ENCODE results near the gene NELFE. TPM values are rescaled to one million over a fixed set of nuclear protein-coding genes. Genes with fewer than 3 reads are reported as not detected.
"Not testable (repeated sequence)": the region's sequence is repeated elsewhere in the genome, so short reads cannot be mapped to it uniquely, and the experiment has no call there.

The NELFE gene
- total RNA-seq, 4 donors from 2014 or later: 74.1 to 101 (median 88.6) TPM

DNA sequence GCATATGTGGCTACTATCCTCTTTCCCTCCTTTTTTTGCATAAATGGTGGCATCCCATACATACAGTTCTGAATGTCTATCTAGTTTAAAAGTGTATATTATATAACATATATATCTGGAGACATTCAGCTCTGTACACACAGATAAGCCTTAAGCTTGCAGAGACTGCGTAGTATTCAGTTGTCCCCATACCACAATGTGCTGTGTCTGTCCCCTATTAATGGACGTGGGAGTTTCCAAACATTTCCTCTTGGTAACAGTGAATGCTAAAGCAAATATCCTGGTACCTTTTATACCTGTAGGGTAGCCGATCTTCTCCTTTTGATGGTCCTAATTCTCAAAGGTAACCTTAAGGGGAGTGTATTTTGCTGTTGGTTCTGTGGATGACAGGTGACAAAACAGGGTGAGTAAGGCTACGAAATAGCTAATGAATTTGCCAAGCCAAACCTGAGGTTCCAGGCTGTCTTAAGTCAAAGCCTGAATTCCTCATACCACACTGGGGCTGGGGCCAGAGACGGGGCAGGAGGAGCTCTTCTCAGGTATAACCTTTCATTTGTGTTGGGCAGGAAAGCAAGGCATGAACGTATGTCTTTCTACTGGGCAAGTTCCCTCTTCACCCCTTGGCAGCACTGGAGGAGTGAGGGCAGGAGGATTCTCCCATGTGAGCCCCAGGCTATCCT is 39.0 kb downstream of the NELFE start:
- H3K27me3 ChIP-seq: no peaks in the 10 kb centered on the region
- no peak for DNase-seq (ENCODE audit: low spot score in 2 of 2)
- WGBS, 2 donors: 79 to 84% methylated on average over 6 of the region's 6 CpGs
- H3K9me3 ChIP-seq: no peaks in the 10 kb centered on the region
- TF ChIP-seq POLR2A (IDR thresholded peaks at IDR 0.05): no peak
- no peak for TF ChIP-seq CTCF (IDR thresholded peaks at IDR 0.05)
- TF ChIP-seq EP300 (IDR thresholded peaks at IDR 0.05): no peak
- no peak overlapping the region for H3K27ac ChIP-seq
- H3K36me3 ChIP-seq: no peaks in the 10 kb centered on the region
- no peak overlapping the region for H3K4me3 ChIP-seq
- H3K4me1 ChIP-seq: no peaks in the 10 kb centered on the region

GRCh38 chr6:31918069-31918720 is 40.6 kb downstream of the NELFE start:
- TF ChIP-seq POLR2A (IDR thresholded peaks at IDR 0.05) (no peak), CTCF (IDR thresholded peaks at IDR 0.05) (no peak), EP300 (IDR thresholded peaks at IDR 0.05) (no peak)
- H3K9me3 ChIP-seq: no peaks in the 10 kb centered on the region

GRCh38 chr6:31915756-31916155 is 43.0 kb downstream of the NELFE start:
- no peak for DNase-seq (ENCODE audit: low spot score in 2 of 2)
- TF ChIP-seq CTCF (IDR thresholded peaks at IDR 0.05) (no peak), EP300 (IDR thresholded peaks at IDR 0.05) (no peak), POLR2A (IDR thresholded peaks at IDR 0.05) (no peak)
- 77 to 86% methylated on average over 6 of the region's 6 CpGs for WGBS, 2 donors
- Histone ChIP-seq H3K4me1 (peaks cover 0 to 4% (median 0%) of the 10 kb centered on the region in 4 donors), H3K27ac (no peak overlapping the region), H3K36me3 (no peaks in the 10 kb centered on the region), H3K9me3 (no peaks in the 10 kb centered on the region), H3K27me3 (no peaks in the 10 kb centered on the region), H3K4me3 (no peak overlapping the region)

More at GRCh38 chr6:31918069-31918720, 40.6 kb downstream of the NELFE start:
- no peaks in the 10 kb centered on the region for H3K36me3 ChIP-seq
- H3K27ac ChIP-seq: no peak overlapping the region
- no peaks in the 10 kb centered on the region for H3K4me1 ChIP-seq
- H3K27me3 ChIP-seq: no peaks in the 10 kb centered on the region
- DNase-seq (ENCODE audit: low spot score in 2 of 2): no peak
- no peak overlapping the region for H3K4me3 ChIP-seq
- WGBS, 2 donors: 80 to 86% methylated on average over 8 of the region's 8 CpGs

DNA sequence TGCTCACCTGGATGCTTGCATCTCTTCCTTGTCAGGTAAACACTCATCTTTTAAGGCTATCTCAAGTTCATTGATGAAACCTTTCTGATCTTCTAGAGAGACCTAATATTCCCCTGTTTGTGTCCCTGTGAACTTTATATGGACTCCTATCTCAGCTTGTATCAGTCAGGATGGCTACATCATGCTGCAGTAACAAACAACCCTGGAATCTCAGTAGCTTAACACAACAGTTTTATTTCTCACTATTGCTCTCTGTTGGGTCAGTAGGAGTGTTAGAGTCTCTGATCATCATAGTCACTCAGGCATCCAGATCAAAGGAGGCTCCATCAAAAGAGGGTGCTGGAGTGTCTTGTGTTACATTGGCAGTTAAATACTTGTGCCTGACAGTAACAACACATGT is 43.4 kb downstream of the NELFE start:
- H3K4me3 ChIP-seq: no peak overlapping the region
- H3K27me3 ChIP-seq: no peaks in the 10 kb centered on the region
- H3K36me3 ChIP-seq: no peaks in the 10 kb centered on the region
- DNase-seq (ENCODE audit: low spot score in 2 of 2): no peak
- TF ChIP-seq POLR2A (IDR thresholded peaks at IDR 0.05) (no peak), EP300 (IDR thresholded peaks at IDR 0.05) (no peak), CTCF (IDR thresholded peaks at IDR 0.05) (no peak)
- peaks cover 0 to 4% (median 0%) of the 10 kb centered on the region in 4 donors for H3K4me1 ChIP-seq
- H3K27ac ChIP-seq: no peak overlapping the region
- H3K9me3 ChIP-seq: no peaks in the 10 kb centered on the region

DNA sequence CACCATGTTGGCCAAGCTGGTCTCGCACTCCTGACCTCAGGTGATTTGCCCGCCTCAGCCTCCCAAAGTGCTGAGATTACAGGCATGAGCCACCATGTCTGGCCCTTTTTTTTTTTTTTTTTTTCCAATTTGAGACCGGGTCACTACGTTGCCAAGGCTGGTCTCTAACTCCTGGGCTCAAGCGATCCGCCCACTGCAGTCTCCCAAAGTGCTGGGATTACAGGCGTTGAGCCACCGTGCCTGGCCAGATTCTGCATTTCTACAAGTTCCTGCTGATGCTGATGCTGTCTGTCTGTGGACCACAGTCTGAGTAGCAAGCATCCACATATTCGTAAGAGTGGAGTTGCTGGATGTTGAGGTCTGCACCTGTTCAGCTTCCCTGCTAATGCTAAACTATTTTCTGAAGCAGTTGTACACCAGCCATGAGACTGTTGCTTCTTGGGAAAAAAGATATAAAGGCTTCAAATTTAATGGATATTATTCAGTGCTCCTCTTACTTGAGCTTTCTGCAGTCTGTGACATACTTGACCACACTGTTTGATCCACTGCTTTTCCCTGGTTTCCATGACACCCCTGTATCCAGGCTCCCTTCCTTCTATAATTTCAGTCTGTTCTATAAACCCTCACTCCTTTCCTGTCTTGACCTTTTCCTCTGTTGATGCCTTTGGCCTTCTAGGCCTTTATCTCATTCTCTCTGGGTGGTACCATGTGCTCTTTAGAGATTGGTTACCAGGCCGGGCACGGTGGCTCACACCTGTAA is 46.8 kb downstream of the NELFE start:
- Histone ChIP-seq H3K27me3 (no peaks in the 10 kb centered on the region), H3K9me3 (no peaks in the 10 kb centered on the region), H3K4me1 (peaks cover 0 to 4% (median 0%) of the 10 kb centered on the region in 4 donors), H3K36me3 (no peaks in the 10 kb centered on the region), H3K27ac (peak overlapping the region in 1 of 4 donors; percentile 46), H3K4me3 (no peak overlapping the region)
- no peak for TF ChIP-seq CTCF (IDR thresholded peaks at IDR 0.05)
- TF ChIP-seq EP300 (IDR thresholded peaks at IDR 0.05): no peak
- TF ChIP-seq POLR2A (IDR thresholded peaks at IDR 0.05): no peak
- WGBS, 2 donors: 73 to 79% methylated on average over 11 of the region's 11 CpGs
- DNase-seq (ENCODE audit: low spot score in 2 of 2): no peak

DNA sequence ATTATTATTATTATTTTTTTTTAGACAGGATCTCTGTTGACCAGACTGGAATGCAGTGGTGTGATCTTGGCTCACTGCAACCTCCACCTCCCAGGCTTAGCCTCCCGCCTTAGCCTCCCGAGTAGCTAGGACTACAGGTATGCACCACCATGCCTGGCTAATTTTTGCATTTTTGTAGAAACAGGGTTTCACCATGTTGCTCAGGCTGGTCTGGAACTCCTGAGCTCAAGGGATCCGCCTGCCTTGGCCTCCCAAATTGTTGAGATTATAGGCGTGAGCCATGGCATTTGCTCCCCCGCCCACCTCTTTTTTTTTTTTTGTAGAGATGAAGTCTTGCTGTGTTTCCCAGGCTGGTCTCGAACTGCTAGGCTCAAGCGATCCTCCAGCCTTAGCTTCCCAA is 49.5 kb downstream of the NELFE start:
- not testable (repeated sequence) for DNase-seq (ENCODE audit: low spot score in 2 of 2); H3K27ac ChIP-seq; H3K4me1 ChIP-seq; H3K4me3 ChIP-seq; H3K36me3 ChIP-seq; H3K27me3 ChIP-seq; H3K9me3 ChIP-seq
- 65 to 74% methylated on average over 7 of the region's 7 CpGs for WGBS, 2 donors

All from tibial nerve (tissue), 4 donors.